ENCODE measurements around the gene FARP1.
"Not testable (repeated sequence)": the region's sequence is repeated elsewhere in the genome, so short reads cannot be mapped to it uniquely, and the experiment has no call there.

FARP1 gene

DNA sequence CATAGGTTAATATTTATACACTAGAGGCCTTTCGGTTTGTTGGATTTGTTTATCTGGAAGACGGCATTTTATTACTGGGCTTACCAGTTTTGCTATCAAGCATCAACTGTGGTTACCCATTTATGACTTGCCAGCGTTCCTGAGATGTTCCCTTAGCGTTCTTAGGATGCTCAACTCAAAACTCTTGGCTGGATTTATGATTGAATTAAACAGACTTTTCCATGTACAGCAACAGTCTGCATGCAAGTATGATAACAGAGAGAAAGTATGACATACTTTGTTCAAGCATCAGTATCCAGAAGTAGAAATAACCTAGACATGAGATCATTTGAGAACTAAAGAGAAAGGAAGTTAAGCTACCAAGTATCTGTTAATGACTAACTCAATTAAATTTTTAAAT lies 64.1 kb downstream of the FARP1 start:
- no peak for DNase-seq

DNA sequence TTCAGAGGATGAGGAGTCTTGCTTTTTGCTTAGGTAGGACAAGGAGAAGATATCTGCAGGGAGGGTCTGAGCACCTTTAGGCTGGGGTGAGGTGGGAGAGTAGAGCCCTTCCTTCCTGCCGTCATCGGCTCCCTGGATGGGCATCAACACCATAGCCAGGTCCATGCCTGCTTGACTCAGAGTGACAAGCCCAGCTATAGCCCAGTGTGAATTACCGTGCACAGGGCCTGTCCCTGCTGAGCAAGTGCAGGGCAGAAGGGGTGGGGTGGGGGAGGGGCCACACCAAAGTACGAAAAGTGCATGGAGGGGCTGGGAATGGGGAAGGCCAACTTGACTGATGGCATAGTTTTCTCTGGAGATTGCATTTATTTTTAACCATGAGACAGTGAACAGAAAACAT lies 64.5 kb downstream of the FARP1 start:
- no peak for DNase-seq

DNA sequence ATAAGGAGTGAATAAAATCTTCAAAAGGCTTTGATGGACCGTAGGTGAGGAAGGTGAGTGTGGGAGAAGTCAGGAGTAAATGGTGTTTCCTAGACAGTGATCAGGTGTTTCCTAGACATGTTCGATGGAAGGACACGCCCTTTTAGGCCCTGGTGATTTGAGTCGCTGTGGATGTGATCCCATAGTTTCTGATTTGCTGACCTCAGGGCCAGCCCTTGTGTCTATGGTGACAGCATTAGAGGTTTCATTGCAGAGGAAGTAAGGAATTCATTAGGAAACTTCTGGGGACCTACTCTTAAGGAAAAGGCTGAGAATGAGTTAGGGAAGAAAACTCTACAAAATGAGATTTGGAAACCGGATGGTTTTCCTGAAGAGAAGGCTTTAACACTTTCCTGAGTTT lies 65.7 kb downstream of the FARP1 start:
- DNase-seq: no peak

DNA sequence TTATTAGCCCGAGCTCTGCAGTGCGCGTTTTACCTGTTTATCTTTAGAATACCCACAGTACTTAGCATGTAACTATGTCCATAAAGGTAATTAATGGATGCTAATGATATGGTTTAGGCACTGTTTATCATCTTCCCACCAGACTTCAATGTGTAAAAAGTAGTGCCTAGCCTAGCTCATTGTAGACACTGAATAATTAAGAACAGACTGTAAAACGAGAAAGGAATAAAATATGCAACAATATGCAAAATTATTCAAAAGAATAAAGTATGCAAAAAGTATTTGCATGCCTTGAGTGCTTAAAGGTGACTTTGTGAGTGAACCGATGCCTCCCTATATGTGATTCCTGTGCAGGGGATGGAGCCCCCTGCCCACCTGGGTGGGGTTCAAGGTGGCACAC lies 69.9 kb downstream of the FARP1 start:
- no peak for DNase-seq

DNA sequence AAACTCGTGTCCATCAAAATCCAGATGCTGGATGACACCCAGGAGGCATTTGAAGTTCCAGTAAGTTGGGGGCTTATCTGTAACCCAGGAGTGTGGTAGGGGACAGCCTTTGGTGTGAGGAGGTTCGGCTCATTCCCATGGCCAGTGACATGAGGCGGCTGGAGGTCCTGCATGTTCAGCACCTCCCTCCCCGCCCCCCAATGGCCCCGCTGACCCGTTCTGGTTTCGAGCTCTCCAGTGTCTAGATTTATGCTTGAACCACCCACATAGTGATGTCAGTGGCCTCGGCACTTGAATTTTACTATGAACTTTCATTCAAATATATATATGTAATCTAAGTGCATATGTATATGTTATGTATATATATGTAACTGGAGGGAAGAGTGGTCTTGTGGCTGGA lies 70.5 kb downstream of the FARP1 start:
- no peak for DNase-seq

DNA sequence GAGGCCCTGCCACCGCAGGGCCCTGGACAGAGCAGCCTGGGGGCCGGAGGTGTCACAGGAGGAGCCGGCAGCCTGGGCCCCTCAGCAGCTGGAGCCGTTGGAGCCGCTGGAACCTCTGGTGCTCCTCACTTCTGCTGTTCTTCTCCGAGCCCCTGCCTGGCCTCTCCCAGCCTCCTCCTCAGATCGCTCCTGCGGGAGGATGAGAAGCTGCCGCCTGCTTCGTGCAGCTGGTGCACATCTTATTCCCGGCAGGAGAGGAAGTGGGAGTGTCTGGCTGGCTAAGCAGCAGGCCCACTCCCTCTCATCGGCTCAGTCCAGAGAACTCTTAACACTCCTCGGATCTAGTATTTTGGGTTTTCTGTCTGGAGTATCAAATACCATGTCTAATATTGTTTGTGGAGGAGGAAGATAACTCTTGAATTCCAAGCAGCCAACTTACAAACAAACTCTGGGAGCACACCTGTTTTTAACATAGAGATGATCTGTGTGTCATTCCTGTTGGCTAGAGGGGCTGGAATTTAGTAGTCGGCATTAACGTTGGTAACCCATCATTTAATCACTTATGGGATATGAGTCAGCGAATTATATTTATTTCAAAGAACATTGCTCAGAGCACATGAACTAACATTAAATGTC lies 71.2 kb downstream of the FARP1 start:
- no peak for DNase-seq

DNA sequence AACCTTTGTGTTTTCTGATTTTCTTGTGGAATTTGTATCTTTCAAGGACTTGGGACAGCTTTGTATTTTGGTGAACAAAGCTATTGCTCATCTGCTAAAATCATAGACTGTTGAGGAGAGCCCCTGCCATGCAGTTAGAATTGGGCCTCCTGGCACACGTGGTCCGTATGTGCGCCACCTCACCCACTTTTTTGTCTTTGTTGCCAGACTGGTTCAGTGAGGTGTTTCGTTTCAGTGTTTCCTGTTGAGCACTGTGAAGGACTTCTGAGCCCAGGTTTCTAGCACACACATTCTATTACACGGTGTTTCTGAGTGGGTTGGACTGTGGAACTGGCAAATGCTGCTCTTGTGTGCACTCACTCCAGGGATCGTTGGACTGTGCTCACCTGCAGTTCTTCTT lies 71.8 kb downstream of the FARP1 start:
- no peak for DNase-seq

DNA sequence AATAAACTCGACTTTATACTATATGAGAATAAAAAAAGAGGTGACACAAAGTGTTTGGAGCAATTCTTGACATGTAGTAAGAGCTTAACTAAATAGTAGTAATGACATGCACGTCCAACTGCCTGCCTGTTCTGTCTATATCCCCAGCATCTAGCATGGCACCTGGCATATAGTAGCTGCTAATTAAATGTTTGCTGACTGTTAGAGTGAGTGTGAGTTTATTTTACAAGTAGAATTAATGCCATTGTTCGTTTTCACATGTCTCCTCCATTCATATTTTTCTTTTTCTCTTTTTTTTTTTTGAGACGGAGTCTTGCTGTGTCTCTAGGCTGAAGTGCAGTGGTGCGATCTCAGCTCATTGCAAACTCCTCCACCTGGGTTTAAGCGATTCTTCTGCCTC lies 72.6 kb downstream of the FARP1 start:
- DNase-seq: no peak

DNA sequence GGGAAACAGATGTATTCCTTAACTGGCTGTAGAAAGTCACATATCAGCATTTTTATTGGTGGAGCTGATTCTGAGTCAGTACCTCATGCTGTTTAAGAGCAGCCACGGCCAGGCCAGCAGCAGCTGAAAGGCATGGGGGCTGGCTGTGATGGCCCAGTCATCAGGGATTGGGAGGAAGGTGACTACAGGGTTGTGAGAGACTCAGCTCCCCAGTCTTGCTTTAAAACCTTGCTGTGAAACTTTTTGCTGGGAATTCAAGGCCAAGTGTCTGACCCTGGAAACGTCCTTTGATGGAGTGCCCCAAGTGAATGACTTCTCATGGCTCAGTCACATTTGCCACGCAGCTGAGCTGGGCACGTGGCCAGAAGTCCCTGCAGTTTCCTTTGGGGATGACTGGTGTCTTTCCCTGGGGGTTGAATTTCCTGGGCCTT lies 73.3 kb downstream of the FARP1 start:
- DNase-seq: no peak

DNA sequence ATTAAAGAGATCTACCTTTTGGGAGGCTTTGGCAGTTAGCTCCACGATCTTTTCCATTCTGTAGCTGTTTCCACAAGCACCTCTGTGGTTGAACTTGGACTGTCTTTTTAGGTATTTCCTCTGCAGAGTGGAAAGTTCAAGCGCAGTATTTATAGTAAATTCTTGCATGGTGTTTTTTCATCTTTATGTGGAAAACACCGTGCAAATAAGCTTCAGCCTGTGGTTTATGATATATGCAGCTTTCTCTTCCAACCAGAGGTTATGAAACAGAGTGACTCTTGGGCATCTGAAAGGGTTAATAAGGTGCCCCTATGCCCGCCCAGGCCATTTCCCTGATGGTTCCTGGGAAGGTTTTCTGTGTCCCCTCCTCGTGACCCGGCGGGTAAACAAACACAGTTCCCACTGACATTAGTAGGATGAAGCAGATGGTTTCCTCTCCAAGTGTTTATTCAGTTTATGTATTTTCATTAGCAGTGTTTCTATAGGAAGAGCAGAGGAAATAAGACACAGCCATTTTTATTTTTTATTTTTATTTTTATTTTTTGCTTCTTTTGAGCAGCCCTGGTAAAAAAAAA lies 73.9 kb downstream of the FARP1 start:
- no peak for DNase-seq

DNA sequence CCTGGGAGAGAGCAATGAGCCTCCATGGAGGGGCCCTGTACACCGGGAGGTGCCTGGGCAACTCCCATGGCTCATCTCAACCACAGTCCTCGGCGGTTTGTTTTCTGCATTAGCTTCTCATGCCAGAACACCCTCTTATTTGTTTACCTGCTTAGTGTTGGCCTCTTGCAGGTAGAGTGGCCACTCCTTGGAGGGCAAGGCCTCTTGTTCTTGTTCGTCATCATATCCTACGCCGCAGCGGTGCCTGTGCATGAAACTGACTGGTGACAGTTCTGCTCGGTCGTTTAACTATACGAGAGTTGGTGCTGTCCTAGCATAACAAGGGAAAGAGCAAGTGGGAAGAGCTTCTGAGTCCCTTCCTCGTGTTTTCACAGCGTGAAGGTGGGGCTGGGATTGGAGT lies 74.7 kb downstream of the FARP1 start:
- no peak for DNase-seq

DNA sequence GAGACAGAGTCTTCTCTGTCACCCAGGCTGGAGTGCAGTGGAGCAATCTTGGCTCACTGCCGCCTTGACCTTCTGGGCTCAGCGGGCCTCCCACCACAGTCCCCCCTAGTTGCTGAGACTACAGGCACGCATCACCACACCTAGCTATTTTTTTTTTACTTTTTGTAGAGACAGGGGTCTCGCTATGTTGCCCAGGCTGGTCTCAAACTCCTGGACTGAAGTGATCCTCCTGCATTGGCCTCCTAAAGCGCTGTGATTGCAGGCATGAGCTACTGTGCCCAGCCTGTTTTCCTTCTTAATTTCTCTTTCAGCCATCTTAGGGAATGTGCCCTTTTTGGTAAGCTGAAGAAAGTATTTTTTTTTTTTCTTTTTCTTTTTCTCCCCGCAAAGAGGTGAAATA lies 76.8 kb downstream of the FARP1 start:
- no peak for DNase-seq

DNA sequence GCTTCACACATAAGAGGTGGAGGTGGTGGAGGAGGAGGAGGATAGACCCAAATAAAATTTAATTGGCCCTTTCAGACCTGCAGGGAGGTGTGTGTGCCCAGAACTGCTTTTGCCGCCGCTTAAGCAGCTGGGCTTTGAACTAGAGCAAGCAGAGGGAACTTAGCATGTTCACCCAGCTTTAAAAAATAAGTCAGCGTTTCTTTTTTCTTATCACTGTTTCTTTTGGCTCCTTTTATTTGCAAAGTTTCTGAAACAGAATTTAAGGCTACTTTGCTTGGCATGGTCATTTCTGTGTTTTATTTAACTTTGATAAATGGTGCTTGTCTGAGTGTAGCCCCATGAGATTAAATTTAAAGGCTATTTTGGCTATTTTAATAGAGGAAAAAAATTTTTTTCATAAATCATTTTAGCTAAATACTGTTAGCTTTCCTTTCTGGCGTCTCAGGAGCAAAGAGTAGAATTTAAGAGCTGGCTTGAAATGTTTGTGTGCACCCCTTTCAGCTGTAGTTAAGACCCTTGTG lies 77.4 kb downstream of the FARP1 start:
- no peak for DNase-seq

DNA sequence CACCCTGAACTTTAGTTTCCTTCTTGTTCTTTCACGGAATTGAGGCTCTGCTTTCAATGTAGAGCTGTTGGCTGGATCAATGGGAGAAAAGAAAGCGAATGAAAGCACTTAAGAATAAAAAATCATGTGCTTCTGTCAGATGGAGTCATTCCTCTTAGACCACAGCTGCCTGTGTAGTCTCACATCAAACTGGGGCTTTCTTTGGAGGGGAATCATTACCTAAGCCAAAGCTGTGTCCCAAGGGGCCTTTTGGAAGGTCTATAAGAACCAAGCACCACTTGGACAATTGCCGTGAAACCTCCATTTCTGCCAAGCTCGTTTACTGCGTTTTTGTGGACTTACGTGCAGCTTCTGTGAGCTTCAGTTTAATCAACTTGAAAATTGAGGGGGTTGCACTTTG lies 78.3 kb downstream of the FARP1 start:
- peak; percentile 27 for DNase-seq

DNA sequence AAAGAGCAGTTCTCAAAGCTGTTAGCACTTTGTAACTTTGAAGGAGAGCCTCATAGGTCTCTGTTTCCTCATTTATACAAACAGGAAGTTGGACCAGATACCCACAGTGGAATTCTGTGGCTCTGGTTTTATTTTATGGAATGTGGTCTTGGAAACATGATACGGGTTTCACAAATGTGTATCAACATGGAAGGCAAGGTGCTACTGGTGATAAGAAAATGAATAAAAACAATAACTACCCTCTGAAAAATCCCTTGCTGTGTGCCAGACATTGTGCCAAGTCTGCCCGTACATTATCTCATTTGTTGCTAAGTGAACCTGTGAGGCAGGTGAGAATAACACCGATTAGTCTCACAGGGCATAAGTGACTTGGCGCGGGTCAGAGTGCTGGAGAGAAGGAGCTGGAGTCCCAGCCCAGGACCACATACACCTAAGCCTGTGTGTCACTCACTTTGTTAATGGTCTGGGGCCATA lies 79.2 kb downstream of the FARP1 start:
- no peak for DNase-seq

DNA sequence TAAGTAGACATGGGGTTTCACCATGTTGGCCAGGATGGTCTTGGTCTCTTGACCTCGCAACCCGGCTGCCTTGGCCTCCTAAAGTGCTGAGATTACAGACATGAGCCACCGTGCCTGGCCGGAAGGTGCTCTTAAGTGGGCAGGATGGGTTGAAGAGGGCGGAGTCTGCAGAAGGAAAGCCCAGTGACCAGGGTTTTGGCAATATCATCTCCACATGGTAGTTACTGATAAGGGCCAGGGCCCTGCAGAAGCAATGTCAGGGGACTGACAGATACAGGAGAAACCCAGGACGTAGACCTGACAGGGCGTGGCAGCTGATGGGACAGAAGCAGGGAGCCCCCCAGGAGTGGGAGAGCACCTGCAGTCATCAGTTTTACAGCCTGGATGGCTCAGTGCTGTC lies 79.9 kb downstream of the FARP1 start:
- DNase-seq: no peak

DNA sequence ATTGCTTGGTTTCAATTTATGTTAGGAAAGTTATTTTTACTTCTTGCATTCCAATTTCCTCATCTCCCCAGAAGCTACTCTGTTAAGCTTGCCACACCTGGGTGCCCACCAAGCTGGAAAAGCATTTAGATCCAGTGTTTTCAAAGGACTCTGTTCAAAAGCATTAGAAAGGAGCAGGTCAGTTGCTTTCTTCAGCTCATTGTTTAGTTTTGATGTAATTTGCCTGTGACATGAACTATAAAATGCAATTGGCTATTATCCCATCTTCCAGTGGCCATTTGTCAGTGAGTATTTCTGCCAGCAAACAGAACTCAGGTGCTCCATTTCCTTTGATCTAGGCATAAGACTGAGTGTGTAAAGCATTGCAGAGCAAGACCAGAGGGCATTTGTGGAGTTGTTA lies 80.8 kb downstream of the FARP1 start:
- no peak for DNase-seq

DNA sequence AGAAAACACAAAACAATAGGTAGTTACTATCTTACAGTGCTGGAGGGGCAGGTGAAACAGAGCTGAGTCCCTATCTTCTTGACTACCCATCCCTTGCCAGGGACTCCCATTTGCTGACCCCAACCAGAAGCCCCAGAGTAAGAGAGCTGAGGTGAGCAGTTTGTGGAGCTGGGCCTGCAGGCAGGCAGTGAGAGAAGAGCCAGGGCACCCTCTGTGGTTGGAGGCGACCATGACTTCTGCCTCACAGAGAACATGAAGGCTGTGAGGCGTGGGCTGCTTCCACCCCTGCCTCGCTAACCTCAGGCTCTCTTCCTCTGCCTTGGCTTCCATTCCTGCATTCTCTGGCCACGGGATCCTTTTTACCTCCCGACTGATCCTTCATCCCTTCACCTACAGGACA lies 81.7 kb downstream of the FARP1 start:
- no peak for DNase-seq

DNA sequence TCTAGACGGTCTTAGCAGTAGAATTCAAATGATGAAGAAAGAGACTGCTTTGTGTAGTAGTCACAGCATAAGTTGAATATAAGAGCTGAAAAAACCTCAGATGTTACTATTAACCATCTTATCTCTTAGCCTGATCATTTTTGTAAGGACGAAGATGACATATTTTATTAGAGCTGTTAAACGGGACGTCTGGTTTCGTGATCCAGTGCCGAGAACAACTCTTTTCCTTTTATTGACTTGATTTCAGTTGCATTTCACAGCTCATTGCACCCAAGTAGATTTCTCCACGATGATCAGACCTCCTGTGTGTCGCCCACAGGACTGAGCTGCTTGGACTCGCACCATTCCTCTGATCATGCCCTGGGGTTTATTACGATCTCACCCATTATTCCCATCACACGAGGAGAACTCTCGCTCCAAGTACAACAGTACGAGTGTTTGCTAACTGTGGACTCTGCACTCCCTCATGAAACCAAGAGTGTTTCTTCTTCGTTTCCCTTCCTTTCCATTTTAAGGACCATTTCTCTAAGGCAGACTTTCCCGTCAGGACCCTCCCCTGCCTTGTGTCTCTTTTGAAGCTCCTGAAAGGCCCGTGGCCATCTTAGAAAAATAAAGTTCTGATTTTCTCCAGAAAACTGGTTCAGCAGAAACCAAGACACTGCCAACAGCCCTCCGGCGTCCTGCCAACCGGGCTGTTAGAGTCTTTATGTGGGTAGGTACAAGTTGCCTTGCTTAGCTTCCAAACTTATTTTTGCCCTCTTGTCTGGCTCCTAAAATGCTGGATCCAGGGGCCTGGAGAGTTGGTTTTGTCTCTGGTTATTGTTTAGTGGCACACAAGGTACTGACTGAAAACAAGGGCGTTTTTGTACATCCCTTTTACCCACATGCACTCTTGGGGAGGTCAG lies 82.4 kb downstream of the FARP1 start:
- DNase-seq: no peak

DNA sequence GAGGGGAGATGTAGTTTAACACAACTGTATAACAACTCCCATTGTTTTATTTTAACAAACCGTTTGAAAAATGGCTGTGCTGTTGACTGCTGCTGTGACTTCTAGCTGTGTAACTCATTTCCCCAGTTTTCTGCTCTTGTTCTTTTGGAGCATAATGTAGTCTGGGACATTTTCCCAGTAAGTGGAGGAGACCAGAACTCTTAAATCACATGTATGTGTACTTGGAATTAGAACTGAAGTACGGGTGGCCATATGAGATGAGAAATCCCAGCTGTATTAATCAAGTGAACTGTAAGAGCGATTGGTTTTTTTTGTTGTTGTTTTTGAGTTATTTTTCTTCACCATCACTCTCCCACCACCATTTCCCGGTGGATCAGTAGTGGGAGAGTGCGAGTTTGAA lies 83.6 kb downstream of the FARP1 start:
- DNase-seq: no peak

DNA sequence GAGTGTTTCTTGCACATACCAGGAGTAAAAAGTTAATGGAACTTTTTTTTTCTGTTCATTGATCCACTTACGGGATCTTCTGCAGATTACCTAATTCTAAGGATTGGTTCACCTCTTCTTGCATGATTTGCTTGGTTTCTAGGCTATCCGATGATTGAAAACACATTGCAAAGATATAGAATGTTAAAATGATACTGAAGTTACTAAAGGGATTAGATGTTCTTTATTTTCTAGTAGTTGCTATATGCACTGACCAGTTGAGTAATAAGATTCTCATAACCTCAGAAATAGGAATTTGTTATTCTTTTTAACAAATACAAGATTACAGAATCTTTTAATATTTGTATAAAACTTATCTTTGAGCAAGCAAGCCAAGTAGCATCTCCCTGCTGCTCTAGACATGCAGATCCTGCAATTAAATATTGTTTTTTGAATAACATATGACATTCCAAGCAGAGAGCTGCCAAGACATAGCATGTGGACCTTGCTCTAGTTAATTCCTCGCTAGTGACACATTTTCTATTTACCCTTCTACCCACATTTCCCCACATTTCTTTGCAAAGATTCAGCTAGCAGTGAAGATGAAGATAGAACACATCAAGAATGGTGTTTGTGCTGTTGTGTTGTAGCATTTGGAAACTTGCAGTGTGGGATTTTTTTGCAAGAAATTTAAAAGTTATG lies 85.9 kb downstream of the FARP1 start:
- no peak for DNase-seq

DNA sequence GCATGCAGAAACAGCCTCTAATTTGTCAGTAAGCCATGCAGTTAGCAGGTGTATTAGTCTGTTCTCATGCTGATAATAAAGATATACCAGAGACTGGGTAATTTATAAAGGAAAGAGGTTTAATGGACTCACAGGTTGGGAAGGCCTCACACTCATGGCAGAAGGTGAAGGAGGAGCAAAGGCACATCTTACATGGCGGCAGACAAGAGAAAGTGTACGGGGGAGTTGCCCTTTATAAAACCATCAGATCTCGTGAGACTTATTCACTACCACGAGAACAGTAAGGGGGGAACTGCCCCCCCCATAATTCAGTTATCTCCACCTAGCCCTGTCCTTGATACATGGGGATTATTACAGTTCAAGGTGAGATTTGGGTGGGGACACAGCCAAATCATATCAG lies 87.9 kb downstream of the FARP1 start:
- DNase-seq: not testable (repeated sequence)

DNA sequence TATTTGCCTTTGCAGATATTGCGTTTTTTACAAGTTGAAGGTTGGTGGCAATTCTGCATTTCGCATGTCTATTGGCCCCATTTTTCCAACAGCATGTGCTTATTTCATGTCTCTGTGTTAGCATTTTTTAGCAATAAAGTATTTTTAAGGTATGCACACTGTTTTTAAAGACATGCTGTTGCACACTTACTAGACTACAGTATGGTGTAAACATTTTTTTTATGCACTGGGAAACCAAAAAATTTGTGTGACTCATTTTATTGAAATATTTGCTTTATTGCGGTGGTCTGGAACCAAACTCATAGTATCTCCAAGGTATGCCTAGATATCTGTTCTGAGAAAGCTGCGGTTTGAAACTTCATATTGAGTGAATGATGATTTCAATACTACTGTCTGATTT lies 89.6 kb downstream of the FARP1 start:
- no peak for DNase-seq

Measured in NCI-H2107 (cell line).